Hepatocyte (in vitro differentiated cells): ENCODE results near the gene RPP14. TPM values are rescaled to one million over a fixed set of nuclear protein-coding genes. Genes with fewer than 3 reads are reported as not detected.

ENCODE experiments used
- DNase-seq: peaks from one replicate; pipeline ENCODE4 v3.0.0-alpha.2; 2016; ENCODE audit warnings: low spot score
- H2AFZ ChIP-seq: fragments of 200-600 bp; sonication (generic); 2 replicates; pipeline ENCODE4 v1.6.0; 2016; ENCODE audit warnings: antibody characterized with exemption, mild to moderate bottlenecking
- H3K27ac ChIP-seq: fragments of 200-600 bp; sonication (generic); 2 replicates; pipeline ENCODE4 v1.5.1; 2016; ENCODE audit warnings: mild to moderate bottlenecking
- H3K27me3 ChIP-seq: fragments of 200-600 bp; sonication (generic); 2 replicates; pipeline ENCODE4 v1.6.1; 2016
- H3K36me3 ChIP-seq: fragments of 200-600 bp; sonication (generic); replicated peaks from 2 replicates; pipeline ENCODE4 v1.5.1; 2016; ENCODE audit warnings: low read depth; ENCODE audit not compliant: insufficient read depth
- H3K4me1 ChIP-seq: fragments of 200-600 bp; sonication (generic); 2 replicates; pipeline ENCODE4 v1.5.1; 2016; ENCODE audit warnings: mild to moderate bottlenecking, moderate library complexity; ENCODE audit not compliant: insufficient read depth
- H3K4me2 ChIP-seq: fragments of 200-600 bp; sonication (generic); 2 replicates; pipeline ENCODE4 v1.6.0; 2016
- H3K4me3 ChIP-seq: fragments of 200-600 bp; sonication (generic); 2 replicates; pipeline ENCODE4 v1.5.1; 2016; ENCODE audit warnings: mild to moderate bottlenecking
- H3K79me2 ChIP-seq: fragments of 200-600 bp; sonication (generic); 2 replicates; pipeline ENCODE4 v1.6.0; 2017; ENCODE audit warnings: mild to moderate bottlenecking
- H3K9me2 ChIP-seq: fragments of 200-600 bp; sonication (generic); replicated peaks from 2 replicates; pipeline ENCODE4 v1.6.0; 2017; ENCODE audit warnings: mild to moderate bottlenecking; ENCODE audit not compliant: insufficient read depth
- H3K9me3 ChIP-seq: fragments of 200-600 bp; sonication (generic); 2 replicates; pipeline ENCODE4 v1.5.1; 2016; ENCODE audit warnings: low read depth, mild to moderate bottlenecking
- H4K20me1 ChIP-seq: fragments of 200-600 bp; sonication (generic); 2 replicates; pipeline ENCODE4 v1.6.0; 2016; ENCODE audit warnings: mild to moderate bottlenecking; ENCODE audit not compliant: insufficient read depth, poor library complexity, severe bottlenecking
- EZH2 ChIP-seq: fragments of 200-600 bp; sonication (generic); IDR thresholded peaks from 2 replicates; pipeline ENCODE4 v1.6.1; 2016; ENCODE audit warnings: antibody characterized with exemption, mild to moderate bottlenecking, borderline replicate concordance
- EZH2phosphoT487 ChIP-seq: fragments of 200-600 bp; sonication (generic); IDR thresholded peaks from one replicate; pipeline ENCODE4 v1.6.1; 2018; ENCODE audit warnings: antibody characterized with exemption, mild to moderate bottlenecking, low read depth, moderate library complexity; ENCODE audit not compliant: unreplicated experiment, severe bottlenecking
- WGBS: methylation state at CpG from one replicate; pipeline ENCODE4 v1.1.6; 2016; ENCODE audit warnings: low lambda C conversion rate; ENCODE audit errors: missing lambda C conversion rate; 5-methylcytosine and 5-hydroxymethylcytosine counted together
- polyA plus RNA-seq: library from polyadenylated mRNA; unstranded; fragments of >200 nt; fragmentation: Nextera tagmentation; extraction: Ambion mirVana; gene quantifications from 2 replicates; pipeline ENCODE4 v1.2.1, GENCODE V29; 2016
- total RNA-seq: library from RNA; depleted of rRNA; stranded (reverse); fragments of >200 nt; gene quantifications from 2 replicates; pipeline ENCODE4 v1.2.3, GENCODE V29; 2014
- TF ChIP-seq, protein P1 (sequence below): fragments of 200-600 bp; sonication (generic); IDR thresholded peaks from 2 replicates; pipeline ENCODE4 v1.5.1; 2016; ENCODE audit warnings: antibody characterized with exemption, mild to moderate bottlenecking; ENCODE audit not compliant: poor library complexity

The RPP14 gene
- total and polyA plus RNA-seq, 2 experiments from 2014 or later, result 14.0 to 18.5 TPM

DNA sequence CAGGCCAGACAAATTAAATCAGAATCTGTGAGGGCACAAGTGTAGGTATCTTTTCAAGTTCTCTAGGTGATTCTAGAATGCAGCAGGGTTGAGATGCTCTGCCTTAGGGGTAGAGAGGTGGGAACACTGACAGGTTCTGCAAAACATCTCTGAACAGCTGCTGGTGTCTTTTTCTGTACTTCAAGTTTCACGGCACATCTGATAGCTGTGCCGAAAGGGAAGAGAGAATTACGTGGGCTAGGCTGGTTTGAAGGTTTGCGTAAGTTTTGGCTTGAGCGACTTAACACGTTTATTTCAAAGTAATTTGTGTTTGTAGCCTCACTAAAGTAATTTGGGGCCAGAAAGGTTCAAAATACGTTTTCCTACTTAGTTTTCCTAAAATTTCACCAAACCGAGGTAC, 49.1 kb downstream of the RPP14 start:
- H2AFZ ChIP-seq, result no peak overlapping the region
- H3K36me3 ChIP-seq, result no peaks in the 10 kb centered on the region
- 78% methylated on average over 8 of the region's 8 CpGs for whole genome bisulfite sequencing
- no peak overlapping the region for H3K27ac ChIP-seq
- peaks cover 14% of the 10 kb centered on the region for H3K79me2 ChIP-seq
- no peaks in the 10 kb centered on the region for H4K20me1 ChIP-seq
- H3K4me1 ChIP-seq, result peaks cover 4% of the 10 kb centered on the region
- TF ChIP-seq EZH2, result no peak
- TF ChIP-seq, protein P1, sequence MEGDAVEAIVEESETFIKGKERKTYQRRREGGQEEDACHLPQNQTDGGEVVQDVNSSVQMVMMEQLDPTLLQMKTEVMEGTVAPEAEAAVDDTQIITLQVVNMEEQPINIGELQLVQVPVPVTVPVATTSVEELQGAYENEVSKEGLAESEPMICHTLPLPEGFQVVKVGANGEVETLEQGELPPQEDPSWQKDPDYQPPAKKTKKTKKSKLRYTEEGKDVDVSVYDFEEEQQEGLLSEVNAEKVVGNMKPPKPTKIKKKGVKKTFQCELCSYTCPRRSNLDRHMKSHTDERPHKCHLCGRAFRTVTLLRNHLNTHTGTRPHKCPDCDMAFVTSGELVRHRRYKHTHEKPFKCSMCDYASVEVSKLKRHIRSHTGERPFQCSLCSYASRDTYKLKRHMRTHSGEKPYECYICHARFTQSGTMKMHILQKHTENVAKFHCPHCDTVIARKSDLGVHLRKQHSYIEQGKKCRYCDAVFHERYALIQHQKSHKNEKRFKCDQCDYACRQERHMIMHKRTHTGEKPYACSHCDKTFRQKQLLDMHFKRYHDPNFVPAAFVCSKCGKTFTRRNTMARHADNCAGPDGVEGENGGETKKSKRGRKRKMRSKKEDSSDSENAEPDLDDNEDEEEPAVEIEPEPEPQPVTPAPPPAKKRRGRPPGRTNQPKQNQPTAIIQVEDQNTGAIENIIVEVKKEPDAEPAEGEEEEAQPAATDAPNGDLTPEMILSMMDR, result no peak
- TF ChIP-seq EZH2phosphoT487, result no peak
- H3K4me2 ChIP-seq, result no peak overlapping the region
- H3K27me3 ChIP-seq, result no peaks in the 10 kb centered on the region
- no peaks in the 10 kb centered on the region for H3K9me2 ChIP-seq
- DNase-seq, result no peak
- no peak overlapping the region for H3K4me3 ChIP-seq
- H3K9me3 ChIP-seq, result no peaks in the 10 kb centered on the region

DNA sequence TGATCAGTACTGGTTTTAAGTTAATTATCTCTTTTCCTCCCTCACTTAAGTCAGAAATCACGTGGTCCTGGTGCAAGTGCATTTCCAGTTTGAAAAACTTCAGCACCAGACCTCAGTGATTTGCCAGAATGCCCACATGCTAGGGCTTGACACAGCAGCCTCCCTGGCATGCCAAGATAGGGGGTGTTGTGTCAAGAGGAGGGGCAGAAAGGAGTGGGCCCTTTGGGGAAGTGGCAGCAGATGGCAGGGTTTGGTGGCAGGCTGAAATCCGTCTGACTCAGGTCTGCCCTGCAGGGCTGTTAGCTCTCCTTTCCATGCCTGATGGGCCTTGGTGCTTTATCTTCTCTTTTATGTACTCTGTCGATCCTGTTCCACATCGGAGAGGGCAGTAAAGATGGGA, 50.0 kb downstream of the RPP14 start:
- Histone ChIP-seq H3K9me2 (no peaks in the 10 kb centered on the region), H4K20me1 (no peaks in the 10 kb centered on the region), H3K4me1 (no peaks in the 10 kb centered on the region), H3K27ac (no peak overlapping the region), H3K4me2 (no peak overlapping the region), H3K79me2 (peaks cover 14% of the 10 kb centered on the region), H3K9me3 (no peaks in the 10 kb centered on the region), H3K27me3 (no peaks in the 10 kb centered on the region), H2AFZ (no peak overlapping the region), H3K36me3 (no peaks in the 10 kb centered on the region), H3K4me3 (no peak overlapping the region)
- DNase-seq, result peak; percentile 34
- TF ChIP-seq, protein P1, result no peak
- TF ChIP-seq EZH2 (no peak), EZH2phosphoT487 (no peak)
- 42% methylated on average over 4 of the region's 4 CpGs for WGBS

DNA sequence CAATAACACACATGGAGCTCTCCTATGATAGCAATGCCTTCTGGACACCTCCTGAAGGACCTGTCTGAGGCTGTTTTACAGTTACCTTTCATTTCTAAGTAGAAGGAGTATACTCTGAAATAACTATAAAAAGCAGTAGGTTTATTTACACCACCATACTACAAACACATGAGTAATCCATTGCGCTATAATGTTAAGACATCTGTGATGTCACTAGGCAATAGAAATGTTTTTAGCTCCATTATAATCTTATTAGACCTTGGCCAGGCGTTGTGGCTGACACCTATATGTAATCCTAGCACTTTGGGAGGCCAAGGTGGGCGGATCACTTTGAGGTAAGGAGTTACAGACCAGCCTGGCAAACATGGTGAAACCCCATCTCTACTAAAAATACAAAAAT, 51.4 kb downstream of the RPP14 start:
- H3K4me1 ChIP-seq, result no peaks in the 10 kb centered on the region
- no peaks in the 10 kb centered on the region for H4K20me1 ChIP-seq
- H3K4me2 ChIP-seq, result no peak overlapping the region
- DNase-seq, result no peak
- TF ChIP-seq, protein P1, result no peak
- TF ChIP-seq EZH2 (no peak), EZH2phosphoT487 (no peak)
- 91% methylated on average over 3 of the region's 3 CpGs for WGBS
- no peaks in the 10 kb centered on the region for H3K27me3 ChIP-seq
- no peak overlapping the region for H3K27ac ChIP-seq
- no peaks in the 10 kb centered on the region for H3K36me3 ChIP-seq
- peaks cover 12% of the 10 kb centered on the region for H3K79me2 ChIP-seq
- H3K4me3 ChIP-seq, result no peak overlapping the region
- H3K9me3 ChIP-seq, result no peaks in the 10 kb centered on the region
- H3K9me2 ChIP-seq, result no peaks in the 10 kb centered on the region
- no peak overlapping the region for H2AFZ ChIP-seq

DNA sequence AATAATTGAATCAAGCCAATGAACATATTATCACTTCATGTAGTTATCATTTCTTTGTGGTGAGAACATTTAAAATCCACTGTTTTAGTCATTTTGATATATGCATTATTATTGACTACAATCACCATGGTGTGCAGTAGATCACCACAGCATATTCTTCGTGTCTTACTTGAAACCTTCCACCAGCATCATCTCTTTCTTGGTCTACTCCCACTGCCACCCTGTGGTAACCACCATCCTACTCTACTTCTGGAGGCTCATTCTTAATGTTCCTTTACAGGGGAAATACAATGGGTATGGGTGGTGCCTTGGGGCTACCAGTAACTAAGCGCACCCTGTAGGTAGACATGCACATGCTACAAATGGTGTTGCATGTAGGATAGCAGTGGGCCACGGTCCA, 52.0 kb downstream of the RPP14 start:
- Histone ChIP-seq H2AFZ (no peak overlapping the region), H4K20me1 (no peaks in the 10 kb centered on the region), H3K9me2 (no peaks in the 10 kb centered on the region), H3K27ac (no peak overlapping the region), H3K36me3 (no peaks in the 10 kb centered on the region), H3K9me3 (no peaks in the 10 kb centered on the region), H3K79me2 (peaks cover 9% of the 10 kb centered on the region), H3K4me3 (no peak overlapping the region), H3K27me3 (no peaks in the 10 kb centered on the region), H3K4me2 (no peak overlapping the region), H3K4me1 (no peaks in the 10 kb centered on the region)
- no peak for DNase-seq
- WGBS, result 93% methylated on average over 3 of the region's 3 CpGs
- no peak for TF ChIP-seq EZH2phosphoT487
